PC-9 (cell line): Measurements from ENCODE around the gene MDM4.

Source experiments
- EZH2 ChIP-seq: fragments of 200-600 bp; sonication (generic); IDR thresholded peaks from 2 replicates; pipeline ENCODE4 v1.8.0; 2017; ENCODE audit warnings: antibody characterized with exemption, low read depth
- TF ChIP-seq, protein P1 (sequence below): fragments of 200-600 bp; sonication (generic); conservative IDR thresholded peaks from 2 replicates; pipeline ENCODE4 v1.6.1; 2017; ENCODE audit warnings: mixed run types, antibody characterized with exemption, mild to moderate bottlenecking, moderate library complexity

DNA sequence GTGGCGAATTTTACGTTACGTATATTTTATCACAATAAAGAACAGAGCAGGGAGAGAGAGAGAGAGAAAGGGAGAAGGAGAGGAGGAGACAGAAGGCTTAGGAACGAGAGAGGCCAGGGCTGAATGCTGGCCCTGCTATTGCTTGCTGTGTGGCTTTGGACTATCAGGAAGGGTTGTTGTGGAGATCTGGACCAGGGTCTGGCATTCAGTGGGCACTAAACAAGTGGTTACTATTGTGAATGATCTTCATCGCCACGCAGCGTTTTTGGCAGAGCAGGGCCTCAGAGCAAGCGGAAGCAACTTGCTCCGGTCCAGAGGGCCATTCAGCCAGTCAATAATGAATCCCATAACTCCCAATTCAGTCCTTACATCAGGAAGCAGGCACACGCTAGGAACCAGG lies 48.0 kb upstream of the MDM4 start:
- TF ChIP-seq, protein P1, sequence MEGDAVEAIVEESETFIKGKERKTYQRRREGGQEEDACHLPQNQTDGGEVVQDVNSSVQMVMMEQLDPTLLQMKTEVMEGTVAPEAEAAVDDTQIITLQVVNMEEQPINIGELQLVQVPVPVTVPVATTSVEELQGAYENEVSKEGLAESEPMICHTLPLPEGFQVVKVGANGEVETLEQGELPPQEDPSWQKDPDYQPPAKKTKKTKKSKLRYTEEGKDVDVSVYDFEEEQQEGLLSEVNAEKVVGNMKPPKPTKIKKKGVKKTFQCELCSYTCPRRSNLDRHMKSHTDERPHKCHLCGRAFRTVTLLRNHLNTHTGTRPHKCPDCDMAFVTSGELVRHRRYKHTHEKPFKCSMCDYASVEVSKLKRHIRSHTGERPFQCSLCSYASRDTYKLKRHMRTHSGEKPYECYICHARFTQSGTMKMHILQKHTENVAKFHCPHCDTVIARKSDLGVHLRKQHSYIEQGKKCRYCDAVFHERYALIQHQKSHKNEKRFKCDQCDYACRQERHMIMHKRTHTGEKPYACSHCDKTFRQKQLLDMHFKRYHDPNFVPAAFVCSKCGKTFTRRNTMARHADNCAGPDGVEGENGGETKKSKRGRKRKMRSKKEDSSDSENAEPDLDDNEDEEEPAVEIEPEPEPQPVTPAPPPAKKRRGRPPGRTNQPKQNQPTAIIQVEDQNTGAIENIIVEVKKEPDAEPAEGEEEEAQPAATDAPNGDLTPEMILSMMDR, result no peak
- no peak for TF ChIP-seq EZH2
